Measurements from ENCODE around the gene SPOP.

GRCh38 chr17:49576917-49577649, 100.8 kb downstream of the SPOP start:
- no peak for TF ChIP-seq POLR2A (IDR thresholded peaks at IDR 0.05)
- TF ChIP-seq POLR2AphosphoS5 (IDR thresholded peaks at IDR 0.05): no peak
- no peak for TF ChIP-seq EP300 (IDR thresholded peaks at IDR 0.05; ENCODE audit: low read depth)
